GM20000 (cell line): ENCODE results near the gene CHSY1.

Experiments
- DNase-seq: peaks from one replicate; pipeline ENCODE4 v3.0.0; 2012; ENCODE audit warnings: low spot score
- TF ChIP-seq, protein P1 (sequence below): IDR thresholded peaks from 2 replicates; pipeline ENCODE4 v1.5.1; 2012; ENCODE audit warnings: mild to moderate bottlenecking, control low read depth; ENCODE audit errors: extremely low read depth, missing control alignments

CHSY1 gene

GRCh38 chr15:101211897-101212296 lies 40.0 kb downstream of the CHSY1 start:
- DNase-seq, result no peak
- TF ChIP-seq, protein P1, sequence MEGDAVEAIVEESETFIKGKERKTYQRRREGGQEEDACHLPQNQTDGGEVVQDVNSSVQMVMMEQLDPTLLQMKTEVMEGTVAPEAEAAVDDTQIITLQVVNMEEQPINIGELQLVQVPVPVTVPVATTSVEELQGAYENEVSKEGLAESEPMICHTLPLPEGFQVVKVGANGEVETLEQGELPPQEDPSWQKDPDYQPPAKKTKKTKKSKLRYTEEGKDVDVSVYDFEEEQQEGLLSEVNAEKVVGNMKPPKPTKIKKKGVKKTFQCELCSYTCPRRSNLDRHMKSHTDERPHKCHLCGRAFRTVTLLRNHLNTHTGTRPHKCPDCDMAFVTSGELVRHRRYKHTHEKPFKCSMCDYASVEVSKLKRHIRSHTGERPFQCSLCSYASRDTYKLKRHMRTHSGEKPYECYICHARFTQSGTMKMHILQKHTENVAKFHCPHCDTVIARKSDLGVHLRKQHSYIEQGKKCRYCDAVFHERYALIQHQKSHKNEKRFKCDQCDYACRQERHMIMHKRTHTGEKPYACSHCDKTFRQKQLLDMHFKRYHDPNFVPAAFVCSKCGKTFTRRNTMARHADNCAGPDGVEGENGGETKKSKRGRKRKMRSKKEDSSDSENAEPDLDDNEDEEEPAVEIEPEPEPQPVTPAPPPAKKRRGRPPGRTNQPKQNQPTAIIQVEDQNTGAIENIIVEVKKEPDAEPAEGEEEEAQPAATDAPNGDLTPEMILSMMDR, result no peak

DNA sequence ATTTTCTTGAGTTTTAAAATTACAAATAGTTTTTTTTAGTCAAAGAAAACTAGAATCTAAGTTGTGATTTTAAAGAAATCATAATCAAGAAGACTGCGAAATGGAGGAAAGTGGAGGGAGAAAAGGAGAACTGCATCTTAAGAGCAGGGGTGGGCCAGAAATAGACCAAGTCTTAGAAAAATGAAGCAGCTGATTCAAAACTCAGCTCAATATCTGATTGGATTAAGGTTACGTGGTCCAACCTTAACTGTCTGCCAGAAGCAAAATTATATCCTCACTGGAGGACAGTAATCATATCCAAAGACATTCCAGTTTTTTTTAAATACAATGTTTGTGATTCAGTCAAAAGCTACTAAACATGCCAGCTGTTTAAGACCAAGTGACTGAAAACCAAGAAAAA lies 41.4 kb downstream of the CHSY1 start:
- DNase-seq, result no peak
- TF ChIP-seq, protein P1, result no peak

DNA sequence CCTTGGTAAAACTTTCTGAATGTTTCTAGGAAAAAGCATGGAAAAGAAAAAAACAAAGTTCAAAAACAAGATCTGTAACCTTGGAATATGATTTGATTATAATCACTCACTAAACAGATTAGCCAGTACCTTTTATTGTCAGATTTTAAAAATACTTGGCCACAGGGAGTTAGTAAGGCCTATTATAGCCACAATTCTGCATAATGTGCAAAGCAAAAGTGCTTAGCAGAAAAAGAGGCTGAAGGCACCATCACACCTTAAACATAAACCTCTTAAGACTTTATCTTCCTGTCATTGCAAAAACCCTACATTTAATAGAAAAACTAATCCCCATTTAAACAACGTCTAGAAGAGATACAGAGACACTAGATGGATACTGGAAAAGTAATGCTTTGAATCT lies 41.8 kb downstream of the CHSY1 start:
- no peak for DNase-seq
- TF ChIP-seq, protein P1, result no peak

DNA sequence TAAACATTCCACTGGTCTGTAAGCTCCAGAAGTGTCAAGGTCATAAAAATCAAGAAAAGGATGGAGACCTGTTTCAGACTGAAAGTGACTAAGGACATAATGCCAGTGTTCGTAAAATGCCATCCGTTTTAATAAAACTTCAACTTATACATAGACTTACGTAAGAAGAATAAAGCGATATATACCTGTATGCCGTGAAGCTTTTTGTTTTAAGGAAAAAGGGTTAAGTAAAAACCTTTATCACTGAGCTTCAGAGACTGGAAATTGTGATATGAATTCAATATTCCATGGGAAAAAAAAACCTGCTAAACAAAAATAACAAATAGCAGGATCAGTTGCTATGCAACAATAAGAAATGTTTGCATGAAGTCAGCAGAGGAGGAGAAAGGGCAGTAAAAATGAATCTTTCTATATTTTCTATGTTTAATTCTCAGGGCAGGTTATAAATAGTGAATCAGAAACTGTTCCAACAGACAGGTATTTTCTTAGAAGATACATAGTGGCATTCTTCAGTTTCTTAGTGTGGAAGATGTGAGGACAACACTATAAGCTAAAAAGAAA lies 42.5 kb downstream of the CHSY1 start:
- TF ChIP-seq, protein P1, result no peak
- no peak for DNase-seq

GRCh38 chr15:101207867-101208288 lies 44.0 kb downstream of the CHSY1 start:
- DNase-seq, result no peak
- TF ChIP-seq, protein P1, result no peak

DNA sequence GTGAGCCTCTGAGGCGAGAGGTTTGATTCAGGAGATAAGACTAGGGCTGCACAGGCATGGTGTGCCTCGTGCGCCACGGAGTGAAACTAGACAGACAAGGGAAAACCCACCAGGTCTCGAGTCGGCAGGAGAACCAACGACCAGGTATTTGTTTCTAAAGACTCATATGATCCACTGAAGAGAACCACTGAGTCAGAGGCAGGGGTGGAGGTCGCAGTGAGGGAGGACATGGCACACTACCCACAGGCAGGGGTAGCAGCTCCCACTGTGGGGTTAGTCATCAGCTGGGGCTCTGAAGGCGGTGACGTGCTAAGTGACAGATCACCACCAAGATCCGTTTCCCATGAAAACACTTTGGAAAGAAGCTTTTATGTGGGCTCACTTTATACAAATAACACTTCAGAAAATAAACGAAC lies 45.7 kb downstream of the CHSY1 start:
- DNase-seq, result no peak
- TF ChIP-seq, protein P1, result no peak

DNA sequence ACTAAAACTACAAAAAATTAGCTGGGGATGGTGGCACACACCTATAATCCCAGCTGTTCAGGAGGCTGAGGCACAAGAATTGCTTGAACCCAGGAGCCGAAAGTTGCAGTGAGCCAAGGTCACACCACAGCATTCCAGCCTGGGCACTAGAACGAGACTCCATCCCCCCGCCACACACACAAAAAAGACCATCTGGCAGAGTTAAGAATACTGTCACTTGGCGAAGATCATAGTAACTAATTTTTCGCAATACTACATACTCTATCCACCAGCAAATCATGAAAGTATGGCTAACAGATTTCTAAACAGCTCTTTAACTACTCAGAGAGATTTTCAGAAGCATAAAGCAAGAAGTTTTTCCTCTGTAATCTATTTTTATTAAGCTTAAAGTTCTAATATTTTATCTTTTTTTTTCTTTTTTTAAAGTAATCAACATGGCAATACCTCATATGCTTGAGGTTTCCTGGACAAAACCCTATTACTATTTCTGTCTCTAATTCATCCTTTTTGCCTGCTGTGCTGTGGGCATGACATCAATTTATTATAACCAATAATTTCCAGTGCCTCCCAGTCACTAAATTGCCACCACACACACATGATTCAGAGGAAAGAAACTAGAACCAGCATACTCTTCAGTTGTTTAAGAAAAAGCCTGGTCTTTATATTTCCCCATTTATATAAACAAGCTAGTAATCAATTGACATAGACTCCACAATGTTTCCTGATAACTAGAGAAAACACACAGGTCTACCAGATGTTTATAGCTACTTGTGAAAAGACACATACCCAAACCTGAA lies 46.9 kb downstream of the CHSY1 start:
- no peak for DNase-seq
- TF ChIP-seq, protein P1, result no peak
